Parathyroid adenoma (tissue), 2 donors: ENCODE results near the gene AXIN2.

Source experiments
- H2AFZ ChIP-seq: fragments of 300-600 bp; sonication (generic); one replicate; pipeline ENCODE4 v1.7.0; 2017; ENCODE audit warnings: antibody characterized with exemption, mild to moderate bottlenecking
- H3K27ac ChIP-seq: fragments of 300-600 bp; sonication (generic); one replicate; pipeline ENCODE4 v1.7.0; 2017
- H3K27me3 ChIP-seq: fragments of 300-600 bp; sonication (generic); one replicate; pipeline ENCODE4 v1.7.0; 2017; ENCODE audit warnings: low read length; ENCODE audit not compliant: control insufficient read depth, insufficient read depth
- H3K36me3 ChIP-seq: fragments of 300-600 bp; sonication (generic); one replicate; pipeline ENCODE4 v1.7.0; 2017; ENCODE audit warnings: low read length; ENCODE audit not compliant: control insufficient read depth, insufficient read depth
- H3K4me1 ChIP-seq: fragments of 300-600 bp; sonication (generic); one replicate; pipeline ENCODE4 v1.7.0; 2017; ENCODE audit warnings: control low read depth
- H3K4me2 ChIP-seq: fragments of 300-600 bp; sonication (generic); one replicate; pipeline ENCODE4 v1.7.0; 2017; ENCODE audit warnings: low read length
- H3K4me3 ChIP-seq: fragments of 300-600 bp; sonication (generic); one replicate; pipeline ENCODE4 v1.7.0; 2017; ENCODE audit warnings: low read depth, low read length
- H3K79me2 ChIP-seq: fragments of 300-600 bp; sonication (generic); one replicate; pipeline ENCODE4 v1.7.0; 2017; ENCODE audit warnings: control low read depth
- H3K9ac ChIP-seq: fragments of 300-600 bp; sonication (generic); one replicate; pipeline ENCODE4 v1.7.0; 2017; ENCODE audit warnings: mild to moderate bottlenecking
- H3K9me3 ChIP-seq: fragments of 300-600 bp; sonication (generic); one replicate; pipeline ENCODE4 v1.7.0; 2017; ENCODE audit warnings: low read length; ENCODE audit not compliant: control insufficient read depth
- TF ChIP-seq, protein P1 (sequence below): fragments of 300-600 bp; sonication (generic); IDR thresholded peaks from one replicate; pipeline ENCODE4 v1.7.0; 2017; ENCODE audit warnings: antibody characterized with exemption, mild to moderate bottlenecking
- donor health status: primary hyperparathyroidism.

The AXIN2 gene

DNA sequence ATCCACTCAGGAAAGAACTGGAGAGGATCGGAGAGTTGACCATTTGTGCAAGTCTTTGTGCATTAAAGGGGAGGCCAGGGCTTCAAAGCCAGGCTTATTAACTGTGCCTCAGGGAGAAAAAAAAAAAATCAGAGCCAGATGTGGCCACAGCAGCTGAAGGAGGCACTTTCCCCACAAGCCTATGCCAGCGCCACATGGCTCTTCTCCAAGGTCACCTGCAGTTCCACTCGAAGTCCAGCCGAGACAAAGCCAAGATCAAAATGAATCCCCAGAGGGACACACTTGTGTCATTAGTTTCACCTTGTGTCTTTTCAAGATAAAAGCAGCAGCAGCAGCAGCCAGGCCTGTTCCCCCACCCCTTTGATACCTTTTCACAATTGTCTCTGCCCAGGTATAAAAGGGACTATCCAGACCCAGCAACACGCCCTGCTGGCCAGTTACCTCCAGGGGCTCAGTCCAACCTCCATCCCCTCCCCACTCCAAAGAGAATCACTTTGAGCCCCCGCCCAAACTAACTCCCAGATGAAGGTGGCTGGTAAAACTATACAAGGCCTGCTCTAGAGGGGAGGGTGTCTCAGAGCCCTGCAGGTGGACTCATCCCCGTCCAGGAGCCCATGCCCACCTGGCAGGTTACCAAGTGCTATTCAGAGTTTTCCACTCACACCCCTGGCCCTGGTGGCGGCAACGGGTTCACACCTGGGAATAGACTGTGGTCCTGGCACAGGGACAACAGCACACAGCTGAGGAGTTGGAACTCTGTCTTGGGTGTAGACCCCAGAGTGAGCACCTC, 29.2 kb downstream of the AXIN2 start:
- Histone ChIP-seq H3K9ac (no peak overlapping the region), H3K27me3 (no peaks in the 10 kb centered on the region), H3K27ac (peak overlapping the region; percentile 6), H3K4me2 (no peak overlapping the region), H3K4me3 (no peak overlapping the region), H3K4me1 (peaks cover 20% of the 10 kb centered on the region), H3K79me2 (no peaks in the 10 kb centered on the region), H2AFZ (no peak overlapping the region), H3K9me3 (no peaks in the 10 kb centered on the region), H3K36me3 (no peaks in the 10 kb centered on the region)
- TF ChIP-seq, protein P1, sequence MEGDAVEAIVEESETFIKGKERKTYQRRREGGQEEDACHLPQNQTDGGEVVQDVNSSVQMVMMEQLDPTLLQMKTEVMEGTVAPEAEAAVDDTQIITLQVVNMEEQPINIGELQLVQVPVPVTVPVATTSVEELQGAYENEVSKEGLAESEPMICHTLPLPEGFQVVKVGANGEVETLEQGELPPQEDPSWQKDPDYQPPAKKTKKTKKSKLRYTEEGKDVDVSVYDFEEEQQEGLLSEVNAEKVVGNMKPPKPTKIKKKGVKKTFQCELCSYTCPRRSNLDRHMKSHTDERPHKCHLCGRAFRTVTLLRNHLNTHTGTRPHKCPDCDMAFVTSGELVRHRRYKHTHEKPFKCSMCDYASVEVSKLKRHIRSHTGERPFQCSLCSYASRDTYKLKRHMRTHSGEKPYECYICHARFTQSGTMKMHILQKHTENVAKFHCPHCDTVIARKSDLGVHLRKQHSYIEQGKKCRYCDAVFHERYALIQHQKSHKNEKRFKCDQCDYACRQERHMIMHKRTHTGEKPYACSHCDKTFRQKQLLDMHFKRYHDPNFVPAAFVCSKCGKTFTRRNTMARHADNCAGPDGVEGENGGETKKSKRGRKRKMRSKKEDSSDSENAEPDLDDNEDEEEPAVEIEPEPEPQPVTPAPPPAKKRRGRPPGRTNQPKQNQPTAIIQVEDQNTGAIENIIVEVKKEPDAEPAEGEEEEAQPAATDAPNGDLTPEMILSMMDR: no peak

DNA sequence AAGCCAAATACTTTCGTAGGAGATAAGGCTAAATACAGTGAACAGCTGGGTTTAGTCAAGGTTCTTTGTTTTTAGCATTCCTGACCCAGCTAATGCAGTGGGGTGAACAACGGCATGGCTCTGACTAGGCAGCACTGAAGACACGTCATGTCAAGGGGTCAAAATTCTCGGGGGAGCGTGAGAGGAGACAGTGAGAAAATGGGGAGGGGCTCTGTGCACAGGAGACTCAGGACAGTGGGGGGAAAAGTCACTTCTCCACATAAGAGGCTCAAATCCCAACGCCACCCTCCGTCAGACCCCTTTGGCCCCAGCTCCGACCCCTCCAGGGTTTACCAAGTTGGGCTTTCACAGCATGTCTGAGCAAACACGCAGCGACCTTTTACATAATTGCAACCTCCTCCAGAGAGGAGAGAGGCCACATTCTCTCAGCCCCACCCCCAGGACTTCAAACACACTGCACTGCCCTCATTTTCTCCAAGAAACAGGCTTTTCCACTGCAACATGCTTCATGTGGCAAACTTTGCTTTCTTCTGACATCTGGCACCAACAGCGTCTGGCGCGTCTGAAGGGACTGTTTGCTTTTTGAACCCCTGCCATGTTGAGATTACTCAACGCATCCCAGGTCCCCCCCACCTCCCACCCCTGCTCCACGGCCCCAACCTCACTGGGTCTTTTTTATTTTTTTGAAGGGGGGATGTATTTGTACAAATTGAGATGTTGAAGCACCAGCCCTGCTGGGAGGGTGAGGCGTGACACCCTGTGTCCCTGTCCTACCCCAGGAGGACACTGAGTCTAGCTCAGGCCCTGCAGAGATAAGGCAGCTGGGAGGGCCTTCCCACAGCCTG, 30.0 kb downstream of the AXIN2 start:
- Histone ChIP-seq H3K4me2 (peak overlapping the region; percentile 30), H3K9ac (no peak overlapping the region), H3K4me1 (peaks cover 20% of the 10 kb centered on the region), H3K36me3 (no peaks in the 10 kb centered on the region), H3K79me2 (no peaks in the 10 kb centered on the region), H2AFZ (peak overlapping the region; percentile 34), H3K9me3 (no peaks in the 10 kb centered on the region), H3K4me3 (no peak overlapping the region), H3K27ac (peak overlapping the region; percentile 12), H3K27me3 (no peaks in the 10 kb centered on the region)
- TF ChIP-seq, protein P1: no peak

GRCh38 chr17:65530523-65531255, 30.8 kb downstream of the AXIN2 start:
- Histone ChIP-seq H3K36me3 (no peaks in the 10 kb centered on the region), H3K27ac (peak overlapping the region; percentile 12), H3K9me3 (no peaks in the 10 kb centered on the region), H3K4me2 (no peak overlapping the region), H3K27me3 (no peaks in the 10 kb centered on the region), H3K4me3 (no peak overlapping the region), H3K9ac (no peak overlapping the region), H3K79me2 (no peaks in the 10 kb centered on the region), H2AFZ (no peak overlapping the region), H3K4me1 (peaks cover 20% of the 10 kb centered on the region)
- TF ChIP-seq, protein P1: no peak

DNA sequence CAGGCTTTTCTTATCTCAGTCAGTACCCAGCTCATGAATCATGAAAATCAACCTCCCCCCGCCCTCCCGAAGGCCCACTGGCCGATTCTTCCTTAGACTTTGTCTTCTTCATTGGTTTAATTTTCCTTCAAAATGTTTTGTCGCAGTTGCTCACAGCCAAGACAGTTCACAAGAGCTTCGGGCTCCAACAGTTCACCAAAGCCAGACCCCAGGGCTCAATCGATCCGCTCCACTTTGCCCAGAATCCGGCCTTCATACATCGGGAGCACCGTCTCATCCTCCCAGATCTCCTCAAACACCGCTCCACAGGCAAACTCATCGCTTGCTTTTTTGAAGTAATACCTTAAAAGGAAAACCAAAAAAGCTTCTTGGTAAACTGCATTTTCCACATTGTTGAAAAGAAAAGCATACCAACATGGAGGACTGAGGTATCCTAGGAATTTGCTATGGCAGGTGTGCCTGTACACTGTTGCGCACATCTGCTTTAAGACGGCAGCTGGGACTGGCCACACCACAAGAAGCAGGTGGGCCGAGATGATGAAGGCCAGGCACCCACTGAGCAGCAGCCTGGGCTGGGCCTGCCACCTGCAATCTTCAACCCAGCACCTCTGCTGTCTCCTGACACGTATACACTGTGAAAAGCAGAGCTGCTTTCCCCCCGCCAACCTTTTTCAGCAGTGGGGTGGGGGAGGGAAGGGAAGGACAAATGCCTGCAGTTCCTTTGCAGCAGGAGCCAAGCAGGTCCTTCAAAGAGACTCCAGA, 31.5 kb downstream of the AXIN2 start:
- no peak overlapping the region for H3K4me2 ChIP-seq
- no peak overlapping the region for H3K9ac ChIP-seq
- H3K27me3 ChIP-seq: no peaks in the 10 kb centered on the region
- H3K9me3 ChIP-seq: no peaks in the 10 kb centered on the region
- peaks cover 20% of the 10 kb centered on the region for H3K4me1 ChIP-seq
- no peaks in the 10 kb centered on the region for H3K36me3 ChIP-seq
- H3K4me3 ChIP-seq: no peak overlapping the region
- no peak overlapping the region for H2AFZ ChIP-seq
- H3K79me2 ChIP-seq: no peaks in the 10 kb centered on the region
- TF ChIP-seq, protein P1: no peak
- H3K27ac ChIP-seq: no peak overlapping the region
